ENCODE results near the gene DEPP1. TPM values are rescaled to one million over a fixed set of nuclear protein-coding genes. Genes with fewer than 3 reads are reported as not detected.

DEPP1 gene
- total and polyA plus RNA-seq, 2 of the 4 experiments (the other 2 are of a cell fraction): 13.6 to 30.0 TPM

- Histone ChIP-seq H2BK20ac (ENCODE audit: low read depth, low read length) (peak overlapping the region; percentile 85), H2BK15ac (ENCODE audit: low read depth, low read length) (peak overlapping the region; percentile 61; the same call in 2 of the 3 replicates), H3K27me3 (ENCODE audit: control insufficient read depth, insufficient read depth, low read length) (no peaks in the 10 kb centered on the region), H3K9me3 (ENCODE audit: control insufficient read depth, insufficient read depth, low read length) (no peaks in the 10 kb centered on the region), H2BK120ac (ENCODE audit: low read depth, low read length) (peak overlapping the region; percentile 93), H3K4me1 (ENCODE audit: control insufficient read depth, insufficient read depth, low read length) (peaks cover 68% of the 10 kb centered on the region), H3K27ac (ENCODE audit: insufficient read depth, low read length) (peak overlapping the region; percentile 18; the same call in 1 of the 2 replicates), H3K23ac (ENCODE audit: low read depth, low read length) (no peak overlapping the region), H3K4me3 (ENCODE audit: insufficient read depth, low read depth, low read length) (no peak overlapping the region), H3K9ac (ENCODE audit: low read depth, low read length) (no peak overlapping the region), H3K18ac (ENCODE audit: low read depth, low read length) (peak overlapping the region; percentile 20), H3K36me3 (ENCODE audit: control insufficient read depth, insufficient read depth, low read length) (peaks cover 2% of the 10 kb centered on the region; the same call in 1 of the 2 replicates), H2AK5ac (ENCODE audit: low read depth, low read length) (peak overlapping the region; percentile 95), H3K56ac (ENCODE audit: extremely low read depth, insufficient read depth, low read length) (no peak overlapping the region), H4K8ac (ENCODE audit: low read depth in 2 of 2, low read length in 2 of 2) (peak overlapping the region; percentile 18 to 33; a peak in 2 of 4 replicates), H4K91ac (ENCODE audit: insufficient read depth, low read depth, low read length) (peak overlapping the region; percentile 66), H3K9me1 (ENCODE audit: insufficient read depth, low read length) (peaks cover 49% of the 10 kb centered on the region), H2AK9ac (replicated peaks; ENCODE audit: low read depth, low read length, poor library complexity) (peak overlapping the region; percentile 74), H3K4ac (ENCODE audit: low read depth, low read length) (peak overlapping the region; percentile 81), H4K5ac (ENCODE audit: low read depth, low read length) (peak overlapping the region; percentile 10; the same call in 1 of the 2 replicates), H2BK5ac (ENCODE audit: low read depth, low read length, poor library complexity, severe bottlenecking) (peak overlapping the region; percentile 27), H3K14ac (replicated peaks; ENCODE audit: low read depth, low read length) (peak overlapping the region; percentile 33), H3K79me1 (ENCODE audit: low read depth in 1 of 2, low read length in 2 of 2) (peaks cover 0 to 32% of the 10 kb centered on the region in 2 experiments; a peak in 2 of 4 replicates), H3K4me2 (ENCODE audit: low read depth, low read length) (no peak overlapping the region), H2AFZ (replicated peaks; ENCODE audit: low read length, poor library complexity) (peak overlapping the region; percentile 4), H4K20me1 (ENCODE audit: insufficient read depth, low read length) (no peaks in the 10 kb centered on the region)
- 88% methylated on average over 6 of the region's 13 CpGs; no CpG with 5 or more reads in 1 of the 2 experiments for WGBS, 2 experiments (ENCODE audit: extremely low coverage in 2 of 2, insufficient read length in 1 of 2)
- DNase-seq (no peak), ATAC-seq (ENCODE audit: low read depth) (no peak)
- ChIA-PET POLR2A (ENCODE audit: unreplicated experiment) (no interaction called here), CTCF (interaction anchor here (1.7 kb wide), 1 partner anchor 19 kb away, joined by 4 read pairs; no protein-coding TSS in a partner anchor)
- BruUV-seq (replicated peaks): no TSS peak
- TF ChIP-seq MAFK (IDR thresholded peaks at IDR 0.05; ENCODE audit: low read depth, low read length) (no peak), RCOR1 (IDR thresholded peaks at IDR 0.05; ENCODE audit: insufficient replicate concordance, low read length) (no peak), RAD21 (IDR thresholded peaks at IDR 0.05; ENCODE audit: low read length) (no peak), CHD1 (IDR thresholded peaks at IDR 0.05; ENCODE audit: low read depth, low read length) (no peak), MAZ (IDR thresholded peaks at IDR 0.05; ENCODE audit: borderline replicate concordance, low read depth, low read length) (no peak), SMC3 (IDR thresholded peaks at IDR 0.05; ENCODE audit: low read depth, low read length) (no peak), FOS (IDR thresholded peaks at IDR 0.05; ENCODE audit: low read depth, low read length) (no peak), POLR2A (IDR thresholded peaks at IDR 0.05; ENCODE audit: low read depth, low read length) (no peak), NFE2L2 (IDR thresholded peaks at IDR 0.05; ENCODE audit: low read depth, low read length) (no peak), RFX5 (IDR thresholded peaks at IDR 0.05; ENCODE audit: low read depth, low read length) (no peak)
- TF ChIP-seq, protein P1, sequence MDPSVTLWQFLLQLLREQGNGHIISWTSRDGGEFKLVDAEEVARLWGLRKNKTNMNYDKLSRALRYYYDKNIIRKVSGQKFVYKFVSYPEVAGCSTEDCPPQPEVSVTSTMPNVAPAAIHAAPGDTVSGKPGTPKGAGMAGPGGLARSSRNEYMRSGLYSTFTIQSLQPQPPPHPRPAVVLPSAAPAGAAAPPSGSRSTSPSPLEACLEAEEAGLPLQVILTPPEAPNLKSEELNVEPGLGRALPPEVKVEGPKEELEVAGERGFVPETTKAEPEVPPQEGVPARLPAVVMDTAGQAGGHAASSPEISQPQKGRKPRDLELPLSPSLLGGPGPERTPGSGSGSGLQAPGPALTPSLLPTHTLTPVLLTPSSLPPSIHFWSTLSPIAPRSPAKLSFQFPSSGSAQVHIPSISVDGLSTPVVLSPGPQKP (IDR thresholded peaks at IDR 0.05; ENCODE audit: borderline replicate concordance, low read depth, low read length): no peak
- TF ChIP-seq, protein P2, sequence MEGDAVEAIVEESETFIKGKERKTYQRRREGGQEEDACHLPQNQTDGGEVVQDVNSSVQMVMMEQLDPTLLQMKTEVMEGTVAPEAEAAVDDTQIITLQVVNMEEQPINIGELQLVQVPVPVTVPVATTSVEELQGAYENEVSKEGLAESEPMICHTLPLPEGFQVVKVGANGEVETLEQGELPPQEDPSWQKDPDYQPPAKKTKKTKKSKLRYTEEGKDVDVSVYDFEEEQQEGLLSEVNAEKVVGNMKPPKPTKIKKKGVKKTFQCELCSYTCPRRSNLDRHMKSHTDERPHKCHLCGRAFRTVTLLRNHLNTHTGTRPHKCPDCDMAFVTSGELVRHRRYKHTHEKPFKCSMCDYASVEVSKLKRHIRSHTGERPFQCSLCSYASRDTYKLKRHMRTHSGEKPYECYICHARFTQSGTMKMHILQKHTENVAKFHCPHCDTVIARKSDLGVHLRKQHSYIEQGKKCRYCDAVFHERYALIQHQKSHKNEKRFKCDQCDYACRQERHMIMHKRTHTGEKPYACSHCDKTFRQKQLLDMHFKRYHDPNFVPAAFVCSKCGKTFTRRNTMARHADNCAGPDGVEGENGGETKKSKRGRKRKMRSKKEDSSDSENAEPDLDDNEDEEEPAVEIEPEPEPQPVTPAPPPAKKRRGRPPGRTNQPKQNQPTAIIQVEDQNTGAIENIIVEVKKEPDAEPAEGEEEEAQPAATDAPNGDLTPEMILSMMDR (conservative IDR thresholded peaks at IDR 0.05; ENCODE audit: low read depth, low read length): no peak
- TF ChIP-seq, protein P3, sequence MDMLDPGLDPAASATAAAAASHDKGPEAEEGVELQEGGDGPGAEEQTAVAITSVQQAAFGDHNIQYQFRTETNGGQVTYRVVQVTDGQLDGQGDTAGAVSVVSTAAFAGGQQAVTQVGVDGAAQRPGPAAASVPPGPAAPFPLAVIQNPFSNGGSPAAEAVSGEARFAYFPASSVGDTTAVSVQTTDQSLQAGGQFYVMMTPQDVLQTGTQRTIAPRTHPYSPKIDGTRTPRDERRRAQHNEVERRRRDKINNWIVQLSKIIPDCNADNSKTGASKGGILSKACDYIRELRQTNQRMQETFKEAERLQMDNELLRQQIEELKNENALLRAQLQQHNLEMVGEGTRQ (IDR thresholded peaks at IDR 0.05; ENCODE audit: low read depth, low read length): no peak
- in situ Hi-C loops (cut with MboI; ENCODE audit: low sequenced_read_pairs): loop anchor here (25.0 kb wide), 4 partner anchors 1029 to 1846 kb away; partner anchors contain the start of genes CSGALNACT2 and HNRNPF
- intact Hi-C loops (cut with micrococcal nuclease): no loop called here
- dilution Hi-C loops (cut with HindIII; ENCODE audit: low sequenced_read_pairs, unreplicated experiment): no loop called here
Measured at GRCh38 chr10:44983066-44983894, 4.7 kb upstream of the DEPP1 start.

All from IMR-90 (cell line).